ENCODE data around the gene ASPHD2.

The ASPHD2 gene

DNA sequence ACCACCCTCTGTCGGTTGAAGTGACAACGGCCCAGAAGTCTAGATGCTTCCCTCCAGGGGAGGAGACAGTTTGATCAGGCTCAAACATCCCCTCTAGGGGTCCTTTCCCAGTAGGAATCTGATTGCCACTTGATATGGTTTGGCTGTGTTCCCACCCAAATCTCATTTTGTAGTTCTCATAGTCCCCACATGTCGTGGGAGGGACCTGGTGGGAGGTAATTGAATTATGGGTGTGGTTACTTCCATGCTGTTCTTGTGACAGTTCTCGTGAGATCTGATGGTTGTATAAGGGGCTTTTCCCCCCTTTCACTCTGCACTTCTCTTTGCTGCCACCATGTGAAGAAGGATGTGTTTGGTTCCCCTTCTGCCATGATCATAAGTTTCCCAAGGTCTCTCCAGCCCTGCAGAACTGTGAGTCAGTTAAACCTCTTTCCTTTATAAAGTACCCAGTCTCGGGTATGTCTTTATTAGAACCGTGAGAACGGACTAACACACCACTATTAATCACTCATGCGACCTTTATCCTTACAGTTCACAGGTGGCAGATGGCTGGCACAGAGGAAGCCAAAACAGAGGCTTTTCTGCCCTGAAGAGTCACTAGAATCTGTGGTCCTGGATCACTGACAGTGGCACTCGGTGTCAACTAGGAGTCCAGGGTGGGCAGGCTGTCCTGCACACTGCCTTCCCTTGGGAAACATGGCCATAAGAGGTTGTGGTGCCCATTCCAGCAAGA, 21.6 kb downstream of the ASPHD2 start:
- H3K27me3 Mint-ChIP-seq: no peaks in the 10 kb centered on the region
- H3K4me1 Mint-ChIP-seq: no peaks in the 10 kb centered on the region
- H3K4me3 Mint-ChIP-seq: no peak overlapping the region
- no peak overlapping the region for H3K27ac Mint-ChIP-seq
- H3K9me3 Mint-ChIP-seq: no peaks in the 10 kb centered on the region
- peaks cover 2% of the 10 kb centered on the region for H3K36me3 Mint-ChIP-seq

GRCh38 chr22:26452236-26453016, 23.4 kb downstream of the ASPHD2 start:
- no peak overlapping the region for H3K27ac Mint-ChIP-seq
- H3K9me3 Mint-ChIP-seq: no peaks in the 10 kb centered on the region
- no peak overlapping the region for H3K4me3 Mint-ChIP-seq
- H3K4me1 Mint-ChIP-seq: no peaks in the 10 kb centered on the region
- H3K36me3 Mint-ChIP-seq: peaks cover 5% of the 10 kb centered on the region
- H3K27me3 Mint-ChIP-seq: no peaks in the 10 kb centered on the region

DNA sequence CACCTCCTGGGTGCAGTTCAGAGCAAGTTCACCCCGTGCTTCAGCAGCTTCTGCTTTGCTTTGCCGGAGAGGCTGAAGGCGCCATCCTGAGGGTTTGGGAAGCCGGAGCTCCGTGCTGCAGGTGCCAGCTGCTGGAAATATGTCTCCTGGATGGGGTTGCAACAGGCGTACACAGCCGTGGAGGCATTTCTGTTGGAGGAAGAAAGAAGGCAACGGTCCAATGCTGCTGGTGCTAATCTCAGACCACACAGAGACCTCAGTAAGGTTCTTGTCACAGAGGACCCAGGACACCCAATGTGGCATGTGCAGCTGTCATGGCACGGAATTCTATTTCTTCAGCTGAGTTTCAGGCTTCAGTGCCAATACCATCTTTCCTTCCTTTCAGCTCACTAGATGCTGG, 24.2 kb downstream of the ASPHD2 start:
- no peaks in the 10 kb centered on the region for H3K27me3 Mint-ChIP-seq
- no peak overlapping the region for H3K4me3 Mint-ChIP-seq
- H3K27ac Mint-ChIP-seq: no peak overlapping the region
- no peaks in the 10 kb centered on the region for H3K9me3 Mint-ChIP-seq
- peaks cover 9% of the 10 kb centered on the region for H3K36me3 Mint-ChIP-seq
- no peaks in the 10 kb centered on the region for H3K4me1 Mint-ChIP-seq

- Mint-ChIP-seq H3K9me3 (no peaks in the 10 kb centered on the region), H3K27me3 (no peaks in the 10 kb centered on the region), H3K4me3 (no peak overlapping the region), H3K27ac (no peak overlapping the region), H3K36me3 (peaks cover 10% of the 10 kb centered on the region), H3K4me1 (no peaks in the 10 kb centered on the region)
These were observed 24.9 kb downstream of the ASPHD2 start for GRCh38 chr22:26453812-26454500.

DNA sequence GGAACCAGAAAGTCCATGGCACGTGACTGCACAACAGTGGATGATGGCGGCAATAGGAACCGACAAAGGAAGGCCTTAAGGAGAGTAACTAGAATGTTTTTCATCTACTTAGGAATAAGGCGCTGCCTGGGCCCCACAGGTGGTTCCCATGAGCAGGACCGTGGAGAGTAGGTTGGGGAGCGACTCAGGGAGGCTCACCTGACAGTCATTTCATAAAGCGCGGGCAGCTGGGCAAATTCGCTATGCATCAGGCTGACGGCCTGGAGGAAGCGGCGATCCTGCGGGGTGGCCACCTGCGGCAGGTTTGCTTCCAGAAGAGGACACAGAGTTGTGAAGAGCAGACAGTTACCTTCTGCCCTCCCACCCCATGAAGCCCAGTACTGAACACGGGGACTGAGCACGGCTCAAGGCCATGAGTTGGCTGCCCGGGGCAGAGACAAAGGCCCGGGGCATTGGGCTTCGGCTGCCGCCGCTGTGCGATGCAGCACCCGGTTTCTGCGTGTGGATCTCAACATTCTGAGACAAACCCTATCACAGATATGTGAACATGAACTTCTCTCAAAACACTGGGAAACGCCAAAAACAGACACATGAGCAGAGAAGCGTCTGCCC, 28.7 kb downstream of the ASPHD2 start:
- Mint-ChIP-seq H3K27me3 (no peaks in the 10 kb centered on the region), H3K4me1 (peaks cover 4% of the 10 kb centered on the region), H3K27ac (no peak overlapping the region), H3K36me3 (peaks cover 9% of the 10 kb centered on the region), H3K9me3 (no peaks in the 10 kb centered on the region), H3K4me3 (no peak overlapping the region)

DNA sequence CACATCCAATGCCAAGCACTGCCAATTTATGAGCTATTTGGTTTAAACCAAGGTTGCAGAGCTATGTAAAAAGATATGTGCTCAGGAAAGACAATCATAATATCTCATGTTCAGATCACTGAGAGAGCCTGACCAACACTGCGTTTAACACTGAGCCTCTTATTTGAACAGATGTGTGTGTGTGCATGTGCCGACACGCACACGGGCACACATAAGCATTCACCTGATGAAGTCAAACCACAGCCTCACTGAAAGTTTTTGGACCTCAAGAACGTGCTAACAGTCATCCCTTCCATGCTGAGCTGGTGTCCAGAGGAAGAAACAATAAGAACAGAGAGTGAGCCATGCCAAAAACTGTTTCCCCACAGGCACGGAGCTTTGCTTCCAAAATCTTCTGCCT, 31.1 kb downstream of the ASPHD2 start:
- Mint-ChIP-seq H3K4me1 (peaks cover 4% of the 10 kb centered on the region), H3K27me3 (no peaks in the 10 kb centered on the region), H3K27ac (no peak overlapping the region), H3K9me3 (no peaks in the 10 kb centered on the region), H3K36me3 (peaks cover 11% of the 10 kb centered on the region), H3K4me3 (no peak overlapping the region)

DNA sequence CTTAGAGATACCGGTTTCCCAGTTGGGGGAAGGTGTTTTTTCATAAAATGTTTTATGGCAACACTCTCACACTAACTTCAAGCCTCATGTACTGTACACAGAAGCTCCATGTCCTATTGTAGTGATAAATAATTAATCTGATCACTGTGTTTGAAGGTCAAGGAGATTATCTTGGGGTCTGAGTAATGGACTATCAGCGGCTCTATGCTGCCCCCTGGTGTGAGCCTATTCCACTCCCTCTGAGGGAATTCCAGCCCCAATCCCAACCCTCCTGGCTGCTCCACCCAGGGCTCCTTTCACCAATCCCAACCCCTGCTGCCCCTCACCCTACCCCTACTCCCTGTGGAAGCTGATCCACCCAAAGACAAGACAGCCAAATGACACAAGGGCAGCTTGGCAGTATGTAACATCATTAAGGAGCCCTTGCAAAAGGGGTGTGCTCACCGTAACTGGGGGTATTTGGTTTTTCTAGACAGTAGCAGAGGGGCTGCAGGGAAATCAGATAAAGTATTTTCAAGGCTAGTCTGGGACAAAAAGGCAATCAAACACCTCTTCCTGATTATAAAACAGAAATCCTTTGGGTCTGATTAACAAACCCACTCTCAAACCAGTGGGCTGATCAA, 32.2 kb downstream of the ASPHD2 start:
- Mint-ChIP-seq H3K27me3 (no peaks in the 10 kb centered on the region), H3K9me3 (no peaks in the 10 kb centered on the region), H3K4me1 (peaks cover 4% of the 10 kb centered on the region), H3K4me3 (no peak overlapping the region), H3K27ac (no peak overlapping the region), H3K36me3 (peaks cover 14% of the 10 kb centered on the region)

DNA sequence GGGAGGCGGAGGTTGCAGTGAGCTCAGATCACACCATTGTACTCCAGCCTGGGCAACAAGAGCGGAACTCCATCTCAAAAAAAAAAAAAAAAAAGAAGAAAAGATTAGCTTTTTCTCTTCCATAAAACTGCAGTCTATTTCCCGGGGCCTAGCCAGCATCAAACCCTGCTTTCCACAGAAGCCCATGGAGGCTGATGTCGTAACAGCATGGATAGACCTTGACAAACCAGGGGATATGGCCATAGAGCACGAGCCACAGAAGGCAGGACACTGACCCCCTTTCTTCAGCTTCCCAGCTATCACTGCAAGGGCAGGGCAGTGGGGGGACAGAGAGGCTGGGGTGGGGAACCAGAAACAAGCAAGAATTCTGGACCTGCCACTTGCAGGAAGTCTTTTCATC, 33.0 kb downstream of the ASPHD2 start:
- H3K27ac Mint-ChIP-seq: no peak overlapping the region
- no peaks in the 10 kb centered on the region for H3K9me3 Mint-ChIP-seq
- H3K4me3 Mint-ChIP-seq: no peak overlapping the region
- no peaks in the 10 kb centered on the region for H3K27me3 Mint-ChIP-seq
- peaks cover 4% of the 10 kb centered on the region for H3K4me1 Mint-ChIP-seq
- H3K36me3 Mint-ChIP-seq: peaks cover 14% of the 10 kb centered on the region

DNA sequence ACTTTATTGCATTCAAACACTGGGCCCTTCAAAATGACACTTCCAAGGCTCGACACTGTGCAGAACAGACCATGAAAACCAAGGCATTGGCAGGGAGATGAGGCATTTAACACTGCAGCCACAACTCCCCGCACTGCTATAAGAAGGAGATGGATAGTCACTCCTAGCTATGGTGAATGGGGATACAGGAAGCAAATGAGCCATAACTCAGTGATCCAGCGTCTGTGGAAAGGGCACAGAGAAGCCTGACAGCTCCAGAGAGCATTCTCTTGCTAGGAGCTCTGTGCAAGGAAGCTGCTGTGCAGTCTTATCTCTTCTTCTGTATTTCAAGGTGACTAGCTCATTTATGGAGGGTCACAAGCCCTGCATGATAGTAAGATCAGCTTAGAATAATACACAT, 33.6 kb downstream of the ASPHD2 start:
- Mint-ChIP-seq H3K9me3 (no peaks in the 10 kb centered on the region), H3K4me1 (peaks cover 4% of the 10 kb centered on the region), H3K36me3 (peaks cover 11% of the 10 kb centered on the region), H3K27ac (no peak overlapping the region), H3K27me3 (no peaks in the 10 kb centered on the region), H3K4me3 (no peak overlapping the region)

- peaks cover 9% of the 10 kb centered on the region for H3K36me3 Mint-ChIP-seq
- no peaks in the 10 kb centered on the region for H3K27me3 Mint-ChIP-seq
- H3K27ac Mint-ChIP-seq: no peak overlapping the region
- peaks cover 4% of the 10 kb centered on the region for H3K4me1 Mint-ChIP-seq
- no peak overlapping the region for H3K4me3 Mint-ChIP-seq
- H3K9me3 Mint-ChIP-seq: no peaks in the 10 kb centered on the region
These were observed 34.1 kb downstream of the ASPHD2 start for GRCh38 chr22:26463101-26463661.

DNA sequence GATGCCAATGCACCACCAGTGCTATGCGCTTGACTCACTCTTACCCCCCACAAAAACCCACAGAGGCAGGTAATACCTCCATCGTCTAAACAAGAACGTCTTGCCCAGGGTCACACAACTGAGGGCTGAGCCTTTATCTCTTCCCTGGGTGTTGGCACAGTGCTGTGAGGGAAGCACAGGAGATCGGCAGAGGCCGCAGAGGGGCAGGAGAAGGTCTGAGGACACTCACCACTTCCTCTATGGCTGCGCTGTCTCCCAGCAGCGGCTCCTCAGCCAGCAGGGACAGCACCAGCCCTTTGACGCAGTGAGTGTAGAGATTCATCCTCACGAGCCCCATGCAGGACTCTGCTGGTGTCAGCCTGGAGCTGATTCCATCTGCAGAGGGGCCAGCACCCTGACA, 34.6 kb downstream of the ASPHD2 start:
- no peak overlapping the region for H3K4me3 Mint-ChIP-seq
- H3K27me3 Mint-ChIP-seq: no peaks in the 10 kb centered on the region
- H3K27ac Mint-ChIP-seq: no peak overlapping the region
- H3K4me1 Mint-ChIP-seq: peaks cover 4% of the 10 kb centered on the region
- H3K9me3 Mint-ChIP-seq: no peaks in the 10 kb centered on the region
- H3K36me3 Mint-ChIP-seq: peaks cover 9% of the 10 kb centered on the region

DNA sequence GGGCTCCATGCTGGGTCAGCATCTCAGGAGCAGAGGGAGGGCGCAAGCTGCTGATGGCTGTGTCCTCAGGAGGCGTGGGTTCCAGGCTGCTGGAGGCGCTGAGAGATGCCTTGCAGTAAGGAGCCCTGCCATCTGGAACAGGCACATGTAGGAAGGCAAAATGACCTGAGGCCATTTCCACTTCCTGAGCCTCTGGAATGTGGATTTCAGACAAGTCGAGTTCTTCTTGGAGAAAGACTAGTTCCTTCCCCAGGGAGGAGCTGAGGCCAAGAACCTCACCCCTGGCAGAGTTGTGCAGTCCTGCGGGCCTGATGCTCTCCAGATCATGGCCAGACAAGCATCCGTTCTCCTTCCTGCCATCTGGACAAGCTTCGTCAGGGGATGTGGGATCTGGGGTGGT, 35.3 kb downstream of the ASPHD2 start:
- no peaks in the 10 kb centered on the region for H3K9me3 Mint-ChIP-seq
- peaks cover 12% of the 10 kb centered on the region for H3K36me3 Mint-ChIP-seq
- no peaks in the 10 kb centered on the region for H3K27me3 Mint-ChIP-seq
- H3K27ac Mint-ChIP-seq: no peak overlapping the region
- H3K4me1 Mint-ChIP-seq: peaks cover 4% of the 10 kb centered on the region
- no peak overlapping the region for H3K4me3 Mint-ChIP-seq

- Mint-ChIP-seq H3K4me1 (no peaks in the 10 kb centered on the region), H3K27ac (no peak overlapping the region), H3K4me3 (no peak overlapping the region), H3K9me3 (no peaks in the 10 kb centered on the region), H3K27me3 (no peaks in the 10 kb centered on the region), H3K36me3 (peaks cover 15% of the 10 kb centered on the region)
These were observed 37.1 kb downstream of the ASPHD2 start for GRCh38 chr22:26466196-26466595.

DNA sequence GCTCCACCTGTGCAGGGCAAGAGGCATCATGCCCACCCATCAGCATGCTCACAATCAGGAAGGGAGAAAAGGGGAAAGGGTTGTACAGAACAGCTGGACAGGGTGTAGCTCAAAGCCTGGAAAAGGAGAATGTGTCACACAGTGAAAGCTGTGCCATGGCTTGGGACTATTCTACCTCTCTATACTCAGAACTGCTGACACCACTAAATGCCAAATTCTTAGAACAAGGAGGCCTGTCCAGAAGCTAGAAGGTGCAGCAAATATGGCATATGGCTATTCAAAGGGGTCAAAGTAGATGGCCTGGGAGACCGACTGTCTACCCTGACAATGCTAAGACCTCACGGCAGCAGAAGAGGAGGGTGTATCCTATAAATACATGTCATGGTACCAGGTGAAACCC, 41.7 kb downstream of the ASPHD2 start:
- Mint-ChIP-seq H3K9me3 (no peaks in the 10 kb centered on the region), H3K36me3 (peaks cover 15% of the 10 kb centered on the region), H3K4me3 (no peak overlapping the region), H3K27ac (no peak overlapping the region), H3K27me3 (no peaks in the 10 kb centered on the region), H3K4me1 (peaks cover 5% of the 10 kb centered on the region)

DNA sequence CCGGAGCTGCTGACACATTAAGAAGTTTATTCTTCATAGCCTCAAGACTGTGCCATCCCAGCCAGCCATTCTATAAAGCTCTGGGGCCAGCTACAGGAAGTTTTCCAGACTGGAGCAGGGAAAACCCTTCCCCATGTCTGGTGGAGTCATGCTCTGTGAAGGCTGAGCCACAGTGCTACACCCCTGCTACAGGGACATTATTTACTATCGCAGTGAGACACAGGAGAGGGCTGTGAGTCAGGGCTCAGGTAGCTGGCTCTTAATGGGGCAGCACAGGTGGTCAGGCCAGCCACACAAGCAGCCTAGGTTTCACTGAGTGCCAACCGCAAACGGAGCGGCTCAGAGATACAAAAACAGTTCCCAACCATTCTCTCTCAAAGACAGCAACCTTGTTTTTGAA, 42.5 kb downstream of the ASPHD2 start:
- peaks cover 6% of the 10 kb centered on the region for H3K4me1 Mint-ChIP-seq
- H3K9me3 Mint-ChIP-seq: no peaks in the 10 kb centered on the region
- no peak overlapping the region for H3K4me3 Mint-ChIP-seq
- H3K27ac Mint-ChIP-seq: no peak overlapping the region
- no peaks in the 10 kb centered on the region for H3K27me3 Mint-ChIP-seq
- peaks cover 15% of the 10 kb centered on the region for H3K36me3 Mint-ChIP-seq

Measured in activated naive CD4-positive, alpha-beta T cell treated with anti-CD3 and anti-CD28 coated beads, Interleukin-2, amount 50 U/mL, for 24 hours (primary cell).